Cardiac fibroblast (primary cell): Measurements from ENCODE around the gene ZSCAN5B.
A peak's percentile ranks its signal among the peaks of the same experiment; 100 is the strongest.
"Not testable (repeated sequence)": the region's sequence is repeated elsewhere in the genome, so short reads cannot be mapped to it uniquely, and the experiment has no call there.

Experiments used
- DNase-seq, 2 donors: peaks; one replicate each; pipeline versions ENCODE4 v3.0.0 to v3.0.0-alpha.2; 2010; ENCODE audit warnings: low read depth in 2 of 2
- H3K4me3 ChIP-seq, 2 donors: replicated peaks in 1 of 2; 1 replicate in 1 of 2; 2 replicates in 1 of 2; pipeline ENCODE4 v1.5.1; 2011; ENCODE audit warnings: low read depth in 2 of 2, low read length in 2 of 2, mild to moderate bottlenecking in 2 of 2, moderate library complexity in 1 of 2
- TF ChIP-seq, protein P1 (sequence below): IDR thresholded peaks from one replicate; pipeline ENCODE4 v1.5.1; 2011; ENCODE audit warnings: low read depth, mild to moderate bottlenecking, low read length, inconsistent platforms

Gene ZSCAN5B

DNA sequence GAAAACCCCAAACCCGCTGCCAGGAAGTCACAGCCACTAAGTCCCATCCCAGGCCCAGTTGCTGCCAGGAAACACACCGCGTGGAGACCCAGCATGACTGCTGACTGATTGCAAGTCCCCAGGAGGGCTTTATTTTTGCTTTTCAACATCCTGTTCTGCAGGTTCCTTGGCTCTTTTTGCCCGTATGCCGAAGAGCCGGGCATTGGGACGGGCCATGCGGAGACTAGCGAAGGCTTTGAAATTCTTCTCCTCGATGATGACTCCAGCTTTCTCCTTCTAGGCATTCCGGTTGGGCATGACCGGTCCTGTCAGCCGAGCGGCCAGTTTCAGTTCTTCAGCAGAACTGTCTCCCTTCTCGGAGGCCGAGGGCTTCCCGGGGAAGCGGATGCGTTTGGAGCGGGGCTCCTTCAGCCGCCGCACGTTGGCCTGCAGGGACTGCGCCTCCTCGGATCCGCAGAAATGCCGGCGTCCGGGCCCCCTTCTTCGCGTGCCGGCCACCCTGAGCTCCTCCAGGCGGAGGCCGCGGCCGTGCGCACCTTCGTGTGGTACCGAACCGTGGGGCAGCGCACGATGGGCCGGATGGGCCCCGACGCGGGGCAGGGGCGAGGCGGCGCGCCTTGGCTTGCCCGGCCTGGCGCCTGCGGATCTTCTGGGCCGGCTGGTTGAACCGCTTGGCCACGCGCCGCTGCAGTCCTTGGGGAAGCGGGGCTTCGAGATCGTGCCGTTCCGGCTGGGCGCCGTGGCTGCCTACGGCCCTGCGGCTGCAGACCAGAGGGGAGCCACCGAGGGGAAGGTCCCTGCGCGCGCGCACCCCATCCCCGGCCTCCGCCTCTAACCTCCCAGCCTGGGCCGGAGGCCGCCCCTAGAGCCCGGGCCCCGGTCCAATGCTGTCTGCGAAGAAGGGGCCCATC, 19.7 kb upstream of the ZSCAN5B start:
- TF ChIP-seq, protein P1, sequence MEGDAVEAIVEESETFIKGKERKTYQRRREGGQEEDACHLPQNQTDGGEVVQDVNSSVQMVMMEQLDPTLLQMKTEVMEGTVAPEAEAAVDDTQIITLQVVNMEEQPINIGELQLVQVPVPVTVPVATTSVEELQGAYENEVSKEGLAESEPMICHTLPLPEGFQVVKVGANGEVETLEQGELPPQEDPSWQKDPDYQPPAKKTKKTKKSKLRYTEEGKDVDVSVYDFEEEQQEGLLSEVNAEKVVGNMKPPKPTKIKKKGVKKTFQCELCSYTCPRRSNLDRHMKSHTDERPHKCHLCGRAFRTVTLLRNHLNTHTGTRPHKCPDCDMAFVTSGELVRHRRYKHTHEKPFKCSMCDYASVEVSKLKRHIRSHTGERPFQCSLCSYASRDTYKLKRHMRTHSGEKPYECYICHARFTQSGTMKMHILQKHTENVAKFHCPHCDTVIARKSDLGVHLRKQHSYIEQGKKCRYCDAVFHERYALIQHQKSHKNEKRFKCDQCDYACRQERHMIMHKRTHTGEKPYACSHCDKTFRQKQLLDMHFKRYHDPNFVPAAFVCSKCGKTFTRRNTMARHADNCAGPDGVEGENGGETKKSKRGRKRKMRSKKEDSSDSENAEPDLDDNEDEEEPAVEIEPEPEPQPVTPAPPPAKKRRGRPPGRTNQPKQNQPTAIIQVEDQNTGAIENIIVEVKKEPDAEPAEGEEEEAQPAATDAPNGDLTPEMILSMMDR: no peak
- H3K4me3 ChIP-seq: peak overlapping the region; percentile 29 to 34
- peak; percentile 38 to 40 for DNase-seq

DNA sequence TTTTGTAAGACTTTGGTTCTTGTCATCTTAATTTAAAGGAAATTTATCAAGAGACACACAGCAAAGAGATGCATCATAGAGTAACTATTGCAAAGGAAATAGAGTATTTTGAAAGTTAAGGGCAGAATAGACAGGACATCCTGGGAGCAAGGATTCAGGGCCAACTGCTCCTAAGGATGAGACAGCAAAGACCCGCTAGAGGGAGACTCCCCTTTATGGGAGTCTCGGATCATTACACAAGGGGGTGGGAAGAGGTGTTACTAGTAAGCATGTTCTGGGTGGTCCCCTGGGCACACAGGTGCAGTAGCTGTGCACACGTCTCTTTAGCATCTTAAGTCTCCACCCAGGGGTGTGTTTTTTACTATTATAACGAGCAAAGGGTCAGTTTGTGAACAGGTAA, 14.1 kb upstream of the ZSCAN5B start:
- DNase-seq: no peak
- TF ChIP-seq, protein P1: no peak

DNA sequence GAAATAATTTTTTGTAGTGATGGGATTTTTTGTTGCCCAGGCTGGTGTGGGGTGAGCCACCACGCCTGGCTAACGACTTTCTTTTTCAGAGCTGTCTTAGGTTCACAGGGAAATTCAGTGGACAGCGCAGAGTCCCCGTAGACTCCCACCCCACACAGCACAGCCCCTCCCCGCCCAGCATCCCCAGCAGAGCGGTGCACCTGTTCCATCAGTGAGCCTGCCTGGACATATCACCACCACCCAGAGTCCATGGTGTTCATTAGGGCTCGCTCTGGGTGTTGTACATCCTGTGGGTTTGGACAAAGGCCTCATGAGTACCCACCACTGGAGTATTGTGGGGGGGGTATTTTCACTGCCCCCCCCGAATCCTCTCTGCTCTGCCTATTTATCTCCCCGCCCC, 12.5 kb upstream of the ZSCAN5B start:
- DNase-seq, H3K4me3 ChIP-seq: not testable (repeated sequence)

More for the DNA sequence above, 14.1 kb upstream of the ZSCAN5B start:
- H3K4me3 ChIP-seq: no peak overlapping the region

DNA sequence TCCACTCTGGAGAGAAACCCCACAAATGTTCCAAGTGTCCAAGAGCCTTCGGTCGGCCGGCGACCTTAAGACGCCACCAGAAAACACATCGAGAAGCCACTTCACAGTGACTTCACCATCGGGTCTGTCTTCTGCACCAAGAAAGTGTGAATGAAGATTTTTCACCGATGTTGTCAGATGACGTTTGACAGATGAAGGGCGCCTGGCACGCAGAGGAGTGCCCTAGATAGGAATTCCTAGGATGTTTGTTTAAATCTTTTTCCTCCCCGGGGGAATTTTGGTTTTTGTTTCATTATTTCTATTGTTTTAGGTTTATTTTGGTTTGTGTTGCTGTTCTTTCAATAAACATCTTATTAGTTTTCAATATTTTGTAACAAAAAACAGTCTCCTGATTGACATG, 11.5 kb upstream of the ZSCAN5B start:
- TF ChIP-seq, protein P1: no peak
- DNase-seq: no peak
- H3K4me3 ChIP-seq: no peak overlapping the region

DNA sequence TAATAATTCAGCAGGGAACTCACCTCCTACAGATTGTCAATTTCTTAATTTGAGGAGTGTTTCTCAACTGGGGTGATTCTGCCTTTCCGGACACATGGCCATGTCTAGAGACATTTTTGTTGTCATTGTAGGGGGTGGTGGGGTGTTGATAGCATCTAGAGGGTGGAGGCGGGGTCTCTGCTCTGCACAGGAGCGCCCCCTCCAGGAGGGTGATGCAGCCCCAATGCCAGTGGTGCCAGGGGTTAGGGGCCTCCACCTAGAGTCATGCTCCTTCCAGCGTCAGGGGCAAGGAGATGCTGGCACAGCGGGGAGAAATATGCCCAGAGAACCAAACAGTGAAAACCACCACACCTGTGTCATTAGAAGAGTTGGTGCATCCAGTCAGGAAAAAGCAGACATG, 10.0 kb upstream of the ZSCAN5B start:
- not testable (repeated sequence) for H3K4me3 ChIP-seq, DNase-seq

DNA sequence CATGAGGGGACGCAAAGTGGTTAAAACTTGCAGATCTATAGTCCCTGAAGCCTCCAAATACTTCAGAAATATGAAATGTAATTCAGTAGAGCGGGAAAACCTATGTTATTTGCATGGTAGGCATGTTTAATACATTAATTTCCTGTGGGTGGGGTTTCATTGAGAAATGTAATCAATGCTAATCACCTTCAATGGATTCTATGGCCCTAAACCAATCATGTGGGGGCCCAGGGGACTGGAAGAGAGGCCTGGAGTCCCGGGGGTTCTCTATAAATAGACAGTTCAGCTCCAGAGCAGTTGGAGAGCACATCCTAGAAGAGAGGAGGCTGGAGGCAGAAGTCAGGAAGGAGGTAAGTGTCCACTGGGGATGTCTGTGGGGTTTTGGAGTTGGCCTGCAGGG, 4.4 kb upstream of the ZSCAN5B start, which contains the start of gene ZSCAN5C:
ZSCAN5C (plus strand) TSS at position 301 of the 400 bp plus-strand sequence. CDS start 3,641 bp downstream, outside the sequence.
- no peak within 1 kb of the TSS for H3K4me3 ChIP-seq
- TF ChIP-seq, protein P1: no peak
- no peak for DNase-seq

DNA sequence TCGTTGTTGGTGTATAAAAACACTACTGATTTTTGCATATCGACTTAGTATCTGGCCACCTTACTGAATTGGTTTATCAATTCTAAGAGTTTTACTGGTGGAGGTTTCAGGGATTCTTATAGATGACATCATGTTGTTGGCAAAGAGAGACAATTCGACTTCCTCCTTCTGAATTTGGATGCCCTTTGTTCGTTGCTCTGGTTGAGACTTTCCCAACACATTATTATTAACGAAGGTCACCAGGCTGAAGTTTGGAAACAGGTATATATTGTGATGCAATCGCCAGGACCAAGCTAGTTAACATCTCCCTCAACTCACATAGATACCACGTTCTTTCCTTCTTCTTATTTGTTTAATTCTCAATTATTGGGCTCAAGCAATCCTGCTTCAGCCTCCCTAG, 2.1 kb upstream of the ZSCAN5B start:
- DNase-seq: no peak
- TF ChIP-seq, protein P1: no peak
- H3K4me3 ChIP-seq: no peak overlapping the region
